Measurements from ENCODE around the gene IMMP1L.

- no peak for TF ChIP-seq CTCF (conservative IDR thresholded peaks at IDR 0.05; ENCODE audit: low read depth, low read length)
- no peak for TF ChIP-seq EZH2 (IDR thresholded peaks at IDR 0.05; ENCODE audit: low read length, unreplicated experiment)
- no peak for TF ChIP-seq EZH2phosphoT487 (IDR thresholded peaks at IDR 0.05; ENCODE audit: borderline replicate concordance, low read length)
Observed at GRCh38 chr11:31455177-31455576, 54.2 kb downstream of the IMMP1L start.
